BJ (cell line): ENCODE results near the gene CPA2. TPM values are rescaled to one million over a fixed set of nuclear protein-coding genes. Genes with fewer than 3 reads are reported as not detected.
"Not testable (repeated sequence)": the region's sequence is repeated elsewhere in the genome, so short reads cannot be mapped to it uniquely, and the experiment has no call there.

ENCODE experiments used
- CTCF ChIA-PET: fragments of 350-600 bp; formaldehyde crosslinking; extraction: SDS; loops from one replicate; lab custom pipeline; 2021; ENCODE audit warnings: antibody characterized with exemption, inconsistent platforms; lab: Yijun Ruan, JAX
- POLR2A ChIA-PET: fragments of 300-600 bp; sonication (Branson Sonifier 250); formaldehyde crosslinking; extraction: SDS; loops from one replicate; lab custom pipeline; 2021; ENCODE audit warnings: antibody characterized with exemption; lab: Charles Lee
- DNase-seq: peaks from one replicate; pipeline ENCODE4 v3.0.0-alpha.2; 2011; ENCODE audit warnings: low read depth
- H3K27me3 ChIP-seq: 2 replicates; pipeline ENCODE4 v1.6.0; 2011; ENCODE audit warnings: low read length; ENCODE audit not compliant: control insufficient read depth, insufficient read depth
- H3K36me3 ChIP-seq: 2 replicates; pipeline ENCODE4 v1.5.1; 2011; ENCODE audit warnings: low read length; ENCODE audit not compliant: control insufficient read depth, insufficient read depth
- H3K4me3 ChIP-seq: 2 replicates; pipeline ENCODE4 v1.5.1; 2011; ENCODE audit warnings: low read depth, mild to moderate bottlenecking, control low read depth, low read length
- polyA plus RNA-seq: library from polyadenylated mRNA; depleted of rRNA; stranded (reverse); fragments of >200 nt; gene quantifications from 2 replicates; pipeline ENCODE4 v1.2.3, GENCODE V29; 2011
- TF ChIP-seq, protein P1 (sequence below): IDR thresholded peaks from 2 replicates; pipeline ENCODE4 v1.5.1; 2011; ENCODE audit warnings: low read depth, mild to moderate bottlenecking, control low read depth, inconsistent platforms, low read length, moderate library complexity; ENCODE audit not compliant: insufficient read depth

The CPA2 gene
- polyA plus RNA-seq, 1 experiment: not detected

DNA sequence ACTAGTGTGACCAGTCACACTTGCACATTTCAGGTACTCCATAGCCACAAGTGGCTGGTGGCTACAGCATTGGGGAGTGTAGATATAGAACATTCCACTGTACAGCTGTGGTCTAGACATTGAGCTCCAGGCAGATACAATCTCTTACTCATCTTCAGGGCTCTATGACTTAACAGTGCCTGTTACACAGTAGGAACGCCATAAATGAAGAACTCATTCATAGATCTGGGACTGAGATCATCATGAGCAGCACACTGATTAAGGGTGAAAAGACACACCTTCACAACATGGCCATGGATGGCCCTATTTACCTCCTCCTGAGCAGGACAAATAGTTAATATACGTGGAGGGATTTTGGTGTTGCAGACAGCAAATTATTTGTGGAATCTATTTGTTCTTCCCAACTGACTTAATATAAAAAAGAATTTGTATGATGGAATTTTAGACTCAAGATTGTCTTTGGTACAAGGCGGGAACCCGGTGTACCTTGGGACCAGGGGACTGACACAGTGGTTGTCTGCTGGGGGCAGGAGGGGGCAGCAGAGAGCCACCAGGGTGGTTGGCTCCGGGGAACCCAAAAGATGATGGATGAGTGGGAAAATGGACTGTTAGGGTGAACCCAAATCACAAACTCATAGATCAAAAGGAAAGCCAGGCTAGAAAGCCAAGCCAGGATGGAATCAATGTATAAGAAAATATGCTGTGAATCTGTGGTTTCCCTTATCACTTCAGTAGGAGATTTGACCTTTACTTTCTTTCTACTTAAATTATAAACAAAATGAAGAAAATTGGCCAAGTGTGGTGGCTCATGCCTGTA, 24.3 kb upstream of the CPA2 start:
- H3K36me3 ChIP-seq: no peaks in the 10 kb centered on the region
- POLR2A ChIA-PET: no interaction called here
- no peak overlapping the region for H3K4me3 ChIP-seq
- DNase-seq: no peak
- H3K27me3 ChIP-seq: no peaks in the 10 kb centered on the region
- CTCF ChIA-PET: interaction anchor here (0.6 to 1.9 kb wide), 11 partner anchors 9 to 582 kb away, joined by 3 to 7 read pairs (median 3); no protein-coding TSS in a partner anchor
- TF ChIP-seq, protein P1, sequence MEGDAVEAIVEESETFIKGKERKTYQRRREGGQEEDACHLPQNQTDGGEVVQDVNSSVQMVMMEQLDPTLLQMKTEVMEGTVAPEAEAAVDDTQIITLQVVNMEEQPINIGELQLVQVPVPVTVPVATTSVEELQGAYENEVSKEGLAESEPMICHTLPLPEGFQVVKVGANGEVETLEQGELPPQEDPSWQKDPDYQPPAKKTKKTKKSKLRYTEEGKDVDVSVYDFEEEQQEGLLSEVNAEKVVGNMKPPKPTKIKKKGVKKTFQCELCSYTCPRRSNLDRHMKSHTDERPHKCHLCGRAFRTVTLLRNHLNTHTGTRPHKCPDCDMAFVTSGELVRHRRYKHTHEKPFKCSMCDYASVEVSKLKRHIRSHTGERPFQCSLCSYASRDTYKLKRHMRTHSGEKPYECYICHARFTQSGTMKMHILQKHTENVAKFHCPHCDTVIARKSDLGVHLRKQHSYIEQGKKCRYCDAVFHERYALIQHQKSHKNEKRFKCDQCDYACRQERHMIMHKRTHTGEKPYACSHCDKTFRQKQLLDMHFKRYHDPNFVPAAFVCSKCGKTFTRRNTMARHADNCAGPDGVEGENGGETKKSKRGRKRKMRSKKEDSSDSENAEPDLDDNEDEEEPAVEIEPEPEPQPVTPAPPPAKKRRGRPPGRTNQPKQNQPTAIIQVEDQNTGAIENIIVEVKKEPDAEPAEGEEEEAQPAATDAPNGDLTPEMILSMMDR: peak; percentile 89

GRCh38 chr7:130243486-130243885, 23.2 kb upstream of the CPA2 start:
- POLR2A ChIA-PET, DNase-seq, H3K4me3 ChIP-seq, H3K36me3 ChIP-seq, H3K27me3 ChIP-seq: not testable (repeated sequence)
- CTCF ChIA-PET: interaction anchor here (0.7 to 1.8 kb wide), 5 partner anchors 16 to 581 kb away, joined by 3 to 7 read pairs (median 4); no protein-coding TSS in a partner anchor

GRCh38 chr7:130246491-130246890, 20.2 kb upstream of the CPA2 start:
- H3K36me3 ChIP-seq, H3K4me3 ChIP-seq, CTCF ChIA-PET, DNase-seq, H3K27me3 ChIP-seq, POLR2A ChIA-PET: not testable (repeated sequence)

GRCh38 chr7:130248842-130249241, 17.8 kb upstream of the CPA2 start:
- H3K36me3 ChIP-seq, H3K4me3 ChIP-seq, H3K27me3 ChIP-seq, POLR2A ChIA-PET, CTCF ChIA-PET, DNase-seq: not testable (repeated sequence)

GRCh38 chr7:130249626-130250025, 17.0 kb upstream of the CPA2 start:
- CTCF ChIA-PET, POLR2A ChIA-PET, H3K27me3 ChIP-seq: not testable (repeated sequence)

DNA sequence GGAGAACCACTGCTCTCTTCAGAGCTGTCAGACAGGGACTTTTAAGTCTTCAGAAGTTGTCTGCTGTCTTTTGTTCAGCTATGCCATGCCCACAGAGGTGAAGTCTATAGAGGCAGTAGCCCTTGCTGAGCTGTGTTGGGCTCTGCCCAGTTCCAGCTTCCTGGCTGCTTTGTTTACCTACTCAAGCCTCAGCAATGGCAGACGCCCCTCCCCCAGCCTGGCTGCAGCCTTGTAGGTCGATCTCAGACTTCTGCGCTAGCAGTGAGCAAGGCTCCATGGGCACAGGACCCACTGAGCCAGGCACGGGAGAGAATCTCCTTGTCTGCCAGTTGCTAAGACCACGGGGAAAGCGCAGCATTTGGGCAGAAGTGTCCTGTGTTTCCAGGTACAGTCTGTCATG, 12.1 kb upstream of the CPA2 start:
- Histone ChIP-seq H3K4me3 (no peak overlapping the region), H3K27me3 (no peaks in the 10 kb centered on the region), H3K36me3 (no peaks in the 10 kb centered on the region)
- POLR2A ChIA-PET: no interaction called here
- CTCF ChIA-PET: interaction anchor here (1.0 kb wide), 1 partner anchor 13 kb away, joined by 3 read pairs; no protein-coding TSS in a partner anchor
- TF ChIP-seq, protein P1: no peak
- DNase-seq: no peak

More at GRCh38 chr7:130249626-130250025, 17.0 kb upstream of the CPA2 start:
- not testable (repeated sequence) for H3K36me3 ChIP-seq, DNase-seq, H3K4me3 ChIP-seq

DNA sequence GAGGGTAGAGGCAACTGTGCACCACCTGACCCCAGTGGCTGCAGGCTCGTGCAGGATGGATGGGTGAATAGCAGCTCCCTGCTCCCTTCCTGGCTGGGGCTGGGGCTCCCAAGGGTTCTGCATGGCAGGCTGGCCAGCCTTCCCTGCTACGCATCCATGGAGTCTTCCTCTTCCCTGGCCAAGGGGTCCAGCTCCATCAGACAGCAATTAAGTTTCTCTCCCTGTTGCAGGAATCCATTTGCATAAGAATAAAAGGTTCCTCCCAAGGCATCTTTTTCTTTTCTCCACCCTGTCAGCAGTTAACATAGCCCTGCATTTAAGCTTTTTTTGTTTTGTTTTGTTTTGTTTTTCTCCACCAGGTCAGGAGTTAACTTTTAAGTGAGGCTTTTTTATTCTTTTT, 10.0 kb upstream of the CPA2 start:
- no peak for DNase-seq
- POLR2A ChIA-PET: no interaction called here

More for the DNA sequence above, 10.0 kb upstream of the CPA2 start:
- Histone ChIP-seq H3K4me3 (no peak overlapping the region), H3K27me3 (no peaks in the 10 kb centered on the region), H3K36me3 (no peaks in the 10 kb centered on the region)
- CTCF ChIA-PET: no interaction called here
- TF ChIP-seq, protein P1: no peak
